Astrocyte of the hippocampus (primary cell): ENCODE results near the gene RAET1L.
"Not testable (repeated sequence)": the region's sequence is repeated elsewhere in the genome, so short reads cannot be mapped to it uniquely, and the experiment has no call there.

Experiments
- DNase-seq: peaks from one replicate; pipeline ENCODE4 v3.0.0; 2011; ENCODE audit warnings: low read depth, low spot score

The RAET1L gene

GRCh38 chr6:150044621-150045145 lies 19.4 kb upstream of the RAET1L start:
- DNase-seq, result no peak

- no peak for DNase-seq
Observed at GRCh38 chr6:150043501-150044412, 18.4 kb upstream of the RAET1L start.

- no peak for DNase-seq
Observed at GRCh38 chr6:150043096-150043495, 17.8 kb upstream of the RAET1L start.

- peak; percentile 18 for DNase-seq
Observed at GRCh38 chr6:150038202-150039062, 13.1 kb upstream of the RAET1L start.

GRCh38 chr6:150037526-150038201 lies 12.3 kb upstream of the RAET1L start:
- DNase-seq, result peak; percentile 28

GRCh38 chr6:150036081-150036480 lies 10.7 kb upstream of the RAET1L start:
- no peak for DNase-seq

- no peak for DNase-seq
Observed at GRCh38 chr6:150033207-150033771, 8.0 kb upstream of the RAET1L start.

- no peak for DNase-seq
Observed at GRCh38 chr6:150032598-150032997, 7.3 kb upstream of the RAET1L start.

GRCh38 chr6:150030611-150031010 lies 5.3 kb upstream of the RAET1L start:
- no peak for DNase-seq

- no peak for DNase-seq
Observed at GRCh38 chr6:150029749-150030148, 4.4 kb upstream of the RAET1L start.

GRCh38 chr6:150029276-150029675 lies 3.9 kb upstream of the RAET1L start:
- DNase-seq, result no peak

- no peak for DNase-seq
Observed at GRCh38 chr6:150028799-150029198, 3.5 kb upstream of the RAET1L start.

- DNase-seq, result no peak
Observed at GRCh38 chr6:150027806-150028565, 2.7 kb upstream of the RAET1L start.

GRCh38 chr6:150026976-150027805 lies 1.9 kb upstream of the RAET1L start:
- no peak for DNase-seq

- no peak for DNase-seq
Observed at GRCh38 chr6:150024646-150025155, 631 bp downstream of the RAET1L start.

- DNase-seq, result not testable (repeated sequence)
Observed at GRCh38 chr6:150024021-150024420, 1.3 kb downstream of the RAET1L start.

GRCh38 chr6:150021870-150022269 lies 3.5 kb downstream of the RAET1L start:
- not testable (repeated sequence) for DNase-seq

- no peak for DNase-seq
Observed at GRCh38 chr6:150018846-150019580, 6.3 kb downstream of the RAET1L start.

- DNase-seq, result not testable (repeated sequence)
Observed at GRCh38 chr6:150017186-150017521, 8.2 kb downstream of the RAET1L start.
